Endometrium (tissue), 2 donors: ENCODE results near the gene B9D1.

Experiments used
- FAIRE-seq: peaks from 2 replicates; lab custom pipeline; 2012; peaks lifted over from hg19 to GRCh38; lab: Jason Lieb, UNC
- donor health status: control.
- donor health status: control.

The B9D1 gene

DNA sequence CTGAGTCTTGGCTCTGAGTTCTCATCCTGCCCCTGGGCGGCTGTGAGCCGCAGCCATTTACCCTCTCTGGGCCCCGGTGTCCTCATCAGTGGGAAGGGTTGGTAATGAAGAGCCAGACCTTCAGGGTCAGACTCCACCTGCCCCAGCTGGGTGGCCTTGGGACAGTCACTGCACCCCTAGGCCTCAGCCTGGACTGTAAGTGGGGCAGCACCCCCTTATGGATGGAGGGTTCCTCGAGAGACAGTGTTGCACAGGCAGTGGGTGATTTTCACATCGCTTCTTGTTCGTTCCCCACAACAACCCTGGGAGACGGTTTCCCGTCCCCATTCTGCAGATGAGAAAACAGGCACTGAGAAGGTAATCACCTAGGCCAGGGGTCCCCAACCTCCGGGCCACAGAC lies 60.5 kb downstream of the B9D1 start:
- FAIRE-seq: no peak

DNA sequence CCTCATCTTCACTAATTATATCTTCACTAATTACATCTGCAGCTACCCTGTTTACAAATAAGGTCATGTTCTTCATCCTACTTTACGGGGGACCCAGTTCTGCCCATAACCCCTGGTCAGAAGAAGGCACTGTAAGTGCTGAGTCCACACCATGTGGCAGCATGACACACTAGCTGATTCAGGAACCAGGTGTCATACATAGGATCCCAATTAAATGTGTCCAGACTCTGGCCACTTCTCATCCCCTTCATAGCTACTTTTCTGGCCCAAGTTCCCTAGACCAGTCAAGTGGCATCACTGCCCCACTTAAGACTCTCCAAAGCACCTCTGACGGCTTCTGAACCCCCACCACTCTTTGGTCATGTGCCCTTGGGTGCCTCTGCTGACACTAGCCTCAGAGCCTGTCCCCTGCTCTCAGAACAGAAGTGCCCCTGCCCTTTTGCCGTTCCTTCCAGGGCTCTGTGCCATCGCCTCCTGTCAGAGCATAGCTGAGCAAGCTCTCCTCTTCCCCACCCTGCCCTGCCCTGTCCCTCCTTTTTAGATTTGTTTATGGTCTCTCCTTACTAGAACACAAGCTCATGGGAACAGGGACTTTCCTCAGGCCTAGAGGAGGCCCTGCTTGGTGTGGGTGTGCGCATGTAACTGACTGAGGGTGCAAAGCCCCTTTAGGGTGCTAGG lies 61.1 kb downstream of the B9D1 start:
- FAIRE-seq: no peak

DNA sequence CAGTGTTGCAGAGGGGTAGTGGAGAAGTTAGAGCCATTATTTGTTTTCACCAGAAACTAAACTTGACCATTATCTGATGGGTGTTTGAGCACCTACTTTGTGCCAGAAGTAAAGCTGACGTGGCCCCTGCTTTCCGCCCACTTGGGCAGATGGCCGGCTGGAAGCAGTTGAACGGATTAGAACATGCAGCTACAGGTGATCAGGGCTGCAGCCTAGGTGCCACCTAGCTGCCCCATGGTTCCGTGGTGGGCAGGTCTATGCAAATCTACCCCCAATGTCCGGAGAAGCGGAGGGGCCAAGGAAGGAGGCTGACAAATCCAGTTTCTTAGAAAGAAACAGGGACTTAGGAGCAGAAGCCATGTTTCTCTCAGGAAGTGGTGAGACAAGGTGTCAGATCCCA lies 62.7 kb downstream of the B9D1 start:
- FAIRE-seq: no peak

GRCh38 chr17:19299214-19299747 lies 63.2 kb downstream of the B9D1 start:
- no peak for FAIRE-seq

DNA sequence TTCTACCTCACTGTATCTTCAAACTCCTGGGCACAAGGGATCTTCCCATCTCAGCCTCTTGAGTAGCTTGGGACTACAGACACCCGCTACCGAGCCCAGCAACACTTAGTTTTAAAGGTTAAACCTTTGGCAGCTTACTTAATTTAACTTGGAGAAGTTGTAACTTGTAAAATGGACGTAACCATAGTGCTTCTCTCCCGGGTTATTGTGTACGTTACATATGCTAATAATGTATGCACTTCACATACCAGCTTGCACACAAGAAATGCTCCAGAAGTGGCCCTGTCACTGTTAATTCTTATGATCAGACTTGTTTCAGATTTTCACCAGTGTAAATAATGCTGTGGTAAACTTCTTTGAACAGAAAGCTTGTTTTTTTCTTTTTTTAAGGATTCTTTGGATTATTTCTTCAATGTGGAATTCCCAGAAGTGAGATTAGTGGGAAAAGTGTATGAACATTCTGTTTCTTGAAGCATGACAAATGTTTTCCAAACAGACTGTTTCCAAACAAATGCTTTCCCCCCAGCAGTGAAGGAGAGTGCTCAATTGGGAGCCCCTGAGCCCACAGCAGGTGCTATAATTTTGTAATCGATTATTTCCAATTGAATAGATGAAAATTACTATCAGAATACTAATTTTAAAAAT lies 63.8 kb downstream of the B9D1 start:
- no peak for FAIRE-seq

GRCh38 chr17:19296786-19297778 lies 65.4 kb downstream of the B9D1 start:
- FAIRE-seq: no peak

DNA sequence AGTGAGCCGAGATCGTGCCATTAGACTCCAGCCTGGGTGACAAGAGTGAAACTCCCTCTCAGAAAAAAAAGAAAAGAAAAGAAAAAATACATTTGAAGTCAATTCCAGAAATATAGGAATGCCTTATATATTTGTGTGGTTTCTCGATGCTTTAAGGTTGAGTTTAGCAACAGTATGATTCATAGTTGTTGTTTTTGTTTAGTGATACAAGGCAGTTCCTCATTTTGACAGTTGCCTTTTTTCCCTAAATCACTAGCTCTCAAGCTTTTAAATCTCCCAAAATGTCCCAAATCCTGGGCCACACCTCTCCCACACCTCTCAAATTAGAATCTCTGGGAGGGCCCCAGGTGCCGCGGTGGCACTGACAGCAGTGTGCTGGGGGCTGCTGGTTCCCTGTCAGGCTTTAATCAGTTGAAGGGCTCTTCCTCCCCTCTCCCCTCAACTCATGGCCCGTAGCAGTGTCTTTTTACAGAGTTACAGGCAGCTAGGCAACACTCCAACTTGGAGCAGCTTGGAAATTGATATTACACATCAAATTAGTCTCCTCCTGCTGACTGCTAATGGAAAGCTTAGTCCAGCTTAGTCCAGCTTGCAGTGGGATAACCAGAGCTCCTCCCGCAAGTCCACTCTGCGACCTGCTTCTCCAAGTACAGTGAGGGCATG lies 66.9 kb downstream of the B9D1 start:
- no peak for FAIRE-seq

- FAIRE-seq: no peak
Observed at GRCh38 chr17:19294443-19294842, 68.1 kb downstream of the B9D1 start.
